ENCODE measurements around the gene RHOT2.

DNA sequence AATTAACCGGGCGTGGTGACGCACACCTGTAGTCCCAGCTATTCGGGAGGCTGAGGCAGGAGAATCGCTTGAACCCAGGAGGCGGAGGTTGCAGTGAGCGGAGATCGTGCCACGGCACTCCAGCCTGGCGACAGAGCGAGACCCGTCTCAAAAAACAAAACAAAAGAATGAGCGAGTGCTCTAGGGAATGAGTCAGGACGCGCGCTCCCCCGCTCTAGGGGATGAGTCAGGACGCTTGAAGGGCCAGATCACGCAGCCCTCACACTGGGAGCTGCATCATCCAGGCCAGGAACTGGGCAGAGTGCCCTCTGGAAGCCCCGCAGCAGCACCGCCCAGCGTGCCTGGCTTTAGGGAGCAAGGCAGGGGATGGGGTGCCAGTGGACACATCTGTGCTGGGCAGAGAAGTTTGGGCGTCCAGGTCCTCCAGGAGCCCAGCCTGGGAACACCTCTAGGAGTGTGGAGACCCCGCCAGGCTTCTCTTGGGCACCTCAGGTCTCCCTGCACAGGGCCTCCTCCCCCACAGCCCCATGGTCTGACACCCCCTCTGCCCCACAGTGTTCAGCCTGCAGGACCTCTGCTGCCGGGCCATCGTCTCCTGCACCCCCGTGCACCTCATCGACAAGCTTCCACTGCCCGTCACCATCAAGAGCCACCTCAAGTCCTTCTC, 41.0 kb upstream of the RHOT2 start:
- TF ChIP-seq, protein P1, sequence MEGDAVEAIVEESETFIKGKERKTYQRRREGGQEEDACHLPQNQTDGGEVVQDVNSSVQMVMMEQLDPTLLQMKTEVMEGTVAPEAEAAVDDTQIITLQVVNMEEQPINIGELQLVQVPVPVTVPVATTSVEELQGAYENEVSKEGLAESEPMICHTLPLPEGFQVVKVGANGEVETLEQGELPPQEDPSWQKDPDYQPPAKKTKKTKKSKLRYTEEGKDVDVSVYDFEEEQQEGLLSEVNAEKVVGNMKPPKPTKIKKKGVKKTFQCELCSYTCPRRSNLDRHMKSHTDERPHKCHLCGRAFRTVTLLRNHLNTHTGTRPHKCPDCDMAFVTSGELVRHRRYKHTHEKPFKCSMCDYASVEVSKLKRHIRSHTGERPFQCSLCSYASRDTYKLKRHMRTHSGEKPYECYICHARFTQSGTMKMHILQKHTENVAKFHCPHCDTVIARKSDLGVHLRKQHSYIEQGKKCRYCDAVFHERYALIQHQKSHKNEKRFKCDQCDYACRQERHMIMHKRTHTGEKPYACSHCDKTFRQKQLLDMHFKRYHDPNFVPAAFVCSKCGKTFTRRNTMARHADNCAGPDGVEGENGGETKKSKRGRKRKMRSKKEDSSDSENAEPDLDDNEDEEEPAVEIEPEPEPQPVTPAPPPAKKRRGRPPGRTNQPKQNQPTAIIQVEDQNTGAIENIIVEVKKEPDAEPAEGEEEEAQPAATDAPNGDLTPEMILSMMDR (IDR thresholded peaks at IDR 0.05) = no peak
- TF ChIP-seq POLR2A (IDR thresholded peaks at IDR 0.05) = no peak
- no peak for TF ChIP-seq EP300 (IDR thresholded peaks at IDR 0.05)
